OCI-LY7 (cell line): ENCODE measurements around the gene TIMM10. TPM values are rescaled to one million over a fixed set of nuclear protein-coding genes. Genes with fewer than 3 reads are reported as not detected.
A peak's percentile ranks its signal among the peaks of the same experiment; 100 is the strongest.

Experiments used
- BruUV-seq: library from RNA; stranded (reverse); fragments of 400-500 nt; replicated peaks from 2 replicates; lab custom pipeline; 2021; lab: Mats Ljungman, UMichigan
- CTCF ChIA-PET: fragments of 300-600 bp; sonication (Branson Sonifier 250); formaldehyde crosslinking; loops from one replicate; lab custom pipeline; 2022; ENCODE audit warnings: antibody characterized with exemption; ENCODE audit not compliant: unreplicated experiment; lab: Charles Lee
- POLR2A ChIA-PET: fragments of 300-600 bp; sonication (Branson Sonifier 250); formaldehyde crosslinking; loops from one replicate; lab custom pipeline; 2022; ENCODE audit warnings: antibody characterized with exemption; lab: Charles Lee
- DNase-seq: peaks from one replicate; pipeline ENCODE4 v3.0.0-alpha.2; 2015; ENCODE audit warnings: low spot score
- H2AFZ ChIP-seq: fragments of 200-600 bp; sonication (generic), shearing (Covaris generic); 2 replicates; pipeline ENCODE4 v1.6.1; 2014; ENCODE audit warnings: mild to moderate bottlenecking, antibody characterized with exemption, low read length, moderate library complexity
- H3K27ac ChIP-seq: fragments of 200-600 bp; sonication (generic); 2 replicates; pipeline ENCODE4 v1.5.1; 2014; ENCODE audit warnings: mixed run types, low read depth, mild to moderate bottlenecking, moderate library complexity, low read length, inconsistent platforms; ENCODE audit not compliant: poor library complexity, severe bottlenecking
- H3K36me3 ChIP-seq: fragments of 200-600 bp; sonication (generic); 2 replicates; pipeline ENCODE4 v1.6.1; 2014; ENCODE audit warnings: mild to moderate bottlenecking, antibody characterized with exemption, low read length, moderate library complexity, mixed read lengths; ENCODE audit not compliant: insufficient read depth
- H3K4me1 ChIP-seq: fragments of 200-600 bp; sonication (generic); 2 replicates; pipeline ENCODE4 v1.5.1; 2014; ENCODE audit warnings: mild to moderate bottlenecking, low read length; ENCODE audit not compliant: insufficient read depth, poor library complexity, severe bottlenecking
- H3K4me2 ChIP-seq: fragments of 200-600 bp; sonication (generic); 2 replicates; pipeline ENCODE4 v1.6.1; 2014; ENCODE audit warnings: mild to moderate bottlenecking, low read length
- H3K4me3 ChIP-seq: fragments of 200-600 bp; sonication (generic); 2 replicates; pipeline ENCODE4 v1.5.1; 2014; ENCODE audit warnings: mild to moderate bottlenecking, low read depth, low read length; ENCODE audit not compliant: poor library complexity, severe bottlenecking
- H3K79me2 ChIP-seq: fragments of 200-600 bp; sonication (generic); 2 replicates; pipeline ENCODE4 v1.6.1; 2016; ENCODE audit warnings: low read depth, mild to moderate bottlenecking, low read length, moderate library complexity, mixed read lengths; ENCODE audit not compliant: insufficient read depth
- H3K9me2 ChIP-seq: fragments of 200-600 bp; sonication (generic); 2 replicates; pipeline ENCODE4 v1.6.1; 2016; ENCODE audit warnings: mild to moderate bottlenecking, low read length, mixed read lengths; ENCODE audit not compliant: insufficient read depth
- H3K9me3 ChIP-seq: fragments of 200-600 bp; sonication (generic); 2 replicates; pipeline ENCODE4 v1.6.1; 2014; ENCODE audit warnings: mild to moderate bottlenecking, mixed run types, low read length, mixed read lengths
- H4K20me1 ChIP-seq: fragments of 200-600 bp; sonication (generic); 2 replicates; pipeline ENCODE4 v1.6.1; 2014; ENCODE audit warnings: mild to moderate bottlenecking, antibody characterized with exemption, low read length, moderate library complexity, mixed read lengths; ENCODE audit not compliant: insufficient read depth
- EZH2phosphoT487 ChIP-seq: fragments of 200-600 bp; sonication (generic); IDR thresholded peaks from 2 replicates; pipeline ENCODE4 v1.6.1; 2018; ENCODE audit warnings: low read depth, borderline replicate concordance, mild to moderate bottlenecking, mixed run types, antibody characterized with exemption, low read length, moderate library complexity, mixed read lengths
- intact Hi-C: fragments of 100-400 bp; cut with micrococcal nuclease; formaldehyde crosslinking; loops from one replicate; pipeline ENCODE4 v1.10.0; 2022; ENCODE audit not compliant: unreplicated experiment
- total RNA-seq, 2 experiments: library from RNA; depleted of rRNA in 1 of 2; stranded (reverse); fragments of >200 nt in 1 of 2; shearing (Covaris generic) in 1 of 2; gene quantifications; 2 replicates each; pipeline ENCODE4 v1.2.3, GENCODE V29; 2014 to 2022
- TF ChIP-seq, protein P1 (sequence below): fragments of 200-600 bp; sonication (generic); conservative IDR thresholded peaks from 2 replicates; pipeline ENCODE4 v1.5.1; 2014; ENCODE audit warnings: mild to moderate bottlenecking, antibody characterized with exemption, low read length, moderate library complexity, mixed read lengths

The TIMM10 gene
- total RNA-seq, 2 experiments from 2014 or later: 163 to 258 TPM

DNA sequence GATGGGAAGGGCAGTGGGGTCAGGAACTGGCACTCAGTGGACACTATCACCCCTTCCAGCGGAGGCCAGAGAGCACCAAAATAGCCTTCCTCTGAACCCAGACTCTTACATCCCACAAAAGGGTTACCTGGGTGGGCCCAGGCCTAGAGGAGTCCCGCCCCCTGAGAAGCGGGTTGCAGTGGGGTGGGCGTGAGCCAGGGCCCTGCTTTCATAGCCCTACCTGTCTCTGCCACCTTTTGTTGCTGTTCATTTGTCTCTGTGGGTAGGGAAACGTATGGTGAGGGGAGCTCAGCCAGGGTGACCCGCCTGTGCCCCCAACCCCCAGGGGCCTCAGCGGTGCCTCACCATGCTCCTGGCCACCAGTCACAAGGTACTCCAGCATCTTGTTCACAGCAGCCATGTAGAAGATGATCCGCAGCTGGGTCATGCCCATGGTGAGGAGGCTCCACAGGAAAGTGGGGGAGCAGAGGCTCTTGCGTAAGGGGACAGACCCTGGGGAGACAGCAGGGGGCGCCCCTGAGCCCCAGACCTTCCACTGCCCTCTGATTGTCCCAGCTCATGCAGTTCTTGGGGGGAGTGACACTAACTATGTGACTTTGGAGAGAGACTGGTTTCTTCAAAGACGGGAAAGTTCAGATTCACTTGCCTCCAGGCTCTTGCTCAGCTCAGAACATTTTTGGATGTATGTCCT lies 39.0 kb downstream of the TIMM10 start:
- POLR2A ChIA-PET: interaction anchor here (0.7 to 3.9 kb wide), 2 partner anchors 24 to 37 kb away, joined by 3 to 64 read pairs; partner anchors contain the start of gene SLC43A1
- peak; percentile 59 for DNase-seq
- no peaks in the 10 kb centered on the region for H4K20me1 ChIP-seq
- H2AFZ ChIP-seq: no peak overlapping the region
- no peak overlapping the region for H3K27ac ChIP-seq
- H3K4me3 ChIP-seq: no peak overlapping the region
- no TSS peak for BruUV-seq
- H3K9me3 ChIP-seq: no peaks in the 10 kb centered on the region
- no peak overlapping the region for H3K4me2 ChIP-seq
- peaks cover 22% of the 10 kb centered on the region for H3K4me1 ChIP-seq
- TF ChIP-seq, protein P1, sequence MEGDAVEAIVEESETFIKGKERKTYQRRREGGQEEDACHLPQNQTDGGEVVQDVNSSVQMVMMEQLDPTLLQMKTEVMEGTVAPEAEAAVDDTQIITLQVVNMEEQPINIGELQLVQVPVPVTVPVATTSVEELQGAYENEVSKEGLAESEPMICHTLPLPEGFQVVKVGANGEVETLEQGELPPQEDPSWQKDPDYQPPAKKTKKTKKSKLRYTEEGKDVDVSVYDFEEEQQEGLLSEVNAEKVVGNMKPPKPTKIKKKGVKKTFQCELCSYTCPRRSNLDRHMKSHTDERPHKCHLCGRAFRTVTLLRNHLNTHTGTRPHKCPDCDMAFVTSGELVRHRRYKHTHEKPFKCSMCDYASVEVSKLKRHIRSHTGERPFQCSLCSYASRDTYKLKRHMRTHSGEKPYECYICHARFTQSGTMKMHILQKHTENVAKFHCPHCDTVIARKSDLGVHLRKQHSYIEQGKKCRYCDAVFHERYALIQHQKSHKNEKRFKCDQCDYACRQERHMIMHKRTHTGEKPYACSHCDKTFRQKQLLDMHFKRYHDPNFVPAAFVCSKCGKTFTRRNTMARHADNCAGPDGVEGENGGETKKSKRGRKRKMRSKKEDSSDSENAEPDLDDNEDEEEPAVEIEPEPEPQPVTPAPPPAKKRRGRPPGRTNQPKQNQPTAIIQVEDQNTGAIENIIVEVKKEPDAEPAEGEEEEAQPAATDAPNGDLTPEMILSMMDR: peak; percentile 89
- no peak for TF ChIP-seq EZH2phosphoT487
- intact Hi-C loops: no loop called here
- peaks cover 86% of the 10 kb centered on the region for H3K36me3 ChIP-seq
- no peaks in the 10 kb centered on the region for H3K9me2 ChIP-seq
- CTCF ChIA-PET: interaction anchor here (0.8 kb wide), 1 partner anchor 36 kb away, joined by 3 read pairs; no protein-coding TSS in a partner anchor
- no peaks in the 10 kb centered on the region for H3K79me2 ChIP-seq

GRCh38 chr11:57490456-57491248 lies 39.9 kb downstream of the TIMM10 start:
- no peak overlapping the region for H3K4me3 ChIP-seq
- no peaks in the 10 kb centered on the region for H4K20me1 ChIP-seq
- H3K9me2 ChIP-seq: no peaks in the 10 kb centered on the region
- POLR2A ChIA-PET: no interaction called here
- CTCF ChIA-PET: interaction anchor here (0.8 kb wide), 1 partner anchor 37 kb away, joined by 3 read pairs; no protein-coding TSS in a partner anchor
- peaks cover 84% of the 10 kb centered on the region for H3K36me3 ChIP-seq
- BruUV-seq: TSS peak; percentile 57
- no peak for TF ChIP-seq EZH2phosphoT487
- TF ChIP-seq, protein P1: no peak
- H3K4me2 ChIP-seq: no peak overlapping the region
- no peak for DNase-seq
- intact Hi-C loops: no loop called here
- peaks cover 24% of the 10 kb centered on the region for H3K4me1 ChIP-seq
- H2AFZ ChIP-seq: no peak overlapping the region
- no peaks in the 10 kb centered on the region for H3K79me2 ChIP-seq
- H3K9me3 ChIP-seq: no peaks in the 10 kb centered on the region
- H3K27ac ChIP-seq: no peak overlapping the region
